ENCODE results near the gene ST3GAL6.

The ST3GAL6 gene

DNA sequence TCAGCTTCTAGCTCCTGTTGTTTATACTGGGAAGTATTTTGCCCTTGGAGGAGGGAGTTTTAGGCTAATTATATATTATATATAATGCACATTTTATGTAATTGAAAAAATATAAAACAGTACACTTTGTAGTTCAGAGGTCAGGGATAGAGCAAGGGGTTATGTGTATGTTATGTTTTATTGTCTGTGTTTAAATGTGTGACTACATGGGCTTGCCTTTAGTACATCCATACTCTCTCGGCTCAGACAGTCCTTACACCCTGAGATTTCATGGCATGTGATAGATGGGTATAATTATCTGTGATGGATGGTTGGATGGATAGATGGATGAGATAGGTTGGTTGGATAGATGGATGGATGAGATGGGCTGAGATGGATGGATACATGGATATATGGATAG, 17.4 kb upstream of the ST3GAL6 start:
- Histone ChIP-seq H3K4me3 (no peak overlapping the region), H3K27me3 (ENCODE audit: low read depth) (no peaks in the 10 kb centered on the region), H3K9me3 (no peaks in the 10 kb centered on the region), H3K4me1 (no peaks in the 10 kb centered on the region), H3K36me3 (replicated peaks) (no peaks in the 10 kb centered on the region)
- in situ Hi-C loops (cut with MboI; ENCODE audit: low sequenced_read_pairs), result no loop called here
- no peak for DNase-seq (ENCODE audit: low spot score in 2 of 2)

- H3K9me3 ChIP-seq, result no peaks in the 10 kb centered on the region
- no peaks in the 10 kb centered on the region for H3K36me3 ChIP-seq (replicated peaks)
- in situ Hi-C loops (cut with MboI; ENCODE audit: low sequenced_read_pairs), result no loop called here
- H3K27me3 ChIP-seq (ENCODE audit: low read depth), result no peaks in the 10 kb centered on the region
- H3K4me1 ChIP-seq, result no peaks in the 10 kb centered on the region
- no peak for DNase-seq (ENCODE audit: low spot score in 2 of 2)
- H3K4me3 ChIP-seq, result no peak overlapping the region
Measured at GRCh38 chr3:98746122-98746521, 17.0 kb upstream of the ST3GAL6 start.

DNA sequence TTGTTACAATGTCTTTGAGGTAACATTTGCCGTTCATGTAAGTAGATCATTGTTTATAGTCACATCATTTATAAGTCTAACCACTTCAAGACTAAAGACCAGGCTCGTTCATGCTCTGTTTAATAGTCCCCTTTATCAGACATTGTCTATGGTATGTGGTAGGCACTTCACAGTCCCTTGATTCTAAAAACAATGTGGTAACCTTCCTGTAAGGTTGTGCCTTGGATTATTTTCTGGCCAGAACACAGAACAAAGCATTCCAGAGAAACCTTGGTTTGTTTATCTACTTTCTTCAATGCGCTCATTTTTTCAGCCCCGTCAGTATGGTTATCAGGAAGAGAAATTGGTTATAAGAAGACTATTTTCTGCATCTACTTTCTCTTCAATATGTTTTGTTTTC, 16.3 kb upstream of the ST3GAL6 start:
- Histone ChIP-seq H3K4me1 (no peaks in the 10 kb centered on the region), H3K36me3 (replicated peaks) (no peaks in the 10 kb centered on the region), H3K4me3 (no peak overlapping the region), H3K27me3 (ENCODE audit: low read depth) (no peaks in the 10 kb centered on the region), H3K9me3 (no peaks in the 10 kb centered on the region)
- DNase-seq (ENCODE audit: low spot score in 2 of 2), result no peak
- in situ Hi-C loops (cut with MboI; ENCODE audit: low sequenced_read_pairs), result no loop called here

GRCh38 chr3:98750276-98750919, 12.7 kb upstream of the ST3GAL6 start:
- Histone ChIP-seq H3K36me3 (replicated peaks) (no peaks in the 10 kb centered on the region), H3K4me1 (no peaks in the 10 kb centered on the region), H3K9me3 (no peaks in the 10 kb centered on the region), H3K27me3 (ENCODE audit: low read depth) (no peaks in the 10 kb centered on the region), H3K4me3 (no peak overlapping the region)
- in situ Hi-C loops (cut with MboI; ENCODE audit: low sequenced_read_pairs), result no loop called here
- DNase-seq (ENCODE audit: low spot score in 2 of 2), result no peak

DNA sequence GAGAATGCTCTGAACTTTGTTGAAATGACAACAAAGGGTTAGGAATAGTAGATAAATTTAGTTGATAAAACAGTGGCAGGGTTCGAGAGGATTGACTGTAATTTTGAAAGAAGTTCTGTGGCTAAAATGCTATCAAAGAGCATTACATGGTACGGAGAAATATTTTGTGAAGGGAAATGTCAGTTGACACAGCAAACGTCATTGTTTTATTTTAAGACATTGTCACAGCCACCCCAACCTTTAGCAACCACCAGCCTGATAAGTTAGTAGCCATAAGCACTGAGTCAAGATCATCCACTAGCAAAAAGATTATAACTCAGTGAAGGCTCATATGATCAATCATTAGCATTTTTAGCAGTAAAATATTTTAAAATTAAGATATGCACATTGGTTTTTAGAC, 8.7 kb upstream of the ST3GAL6 start:
- Histone ChIP-seq H3K4me1 (no peaks in the 10 kb centered on the region), H3K9me3 (no peaks in the 10 kb centered on the region), H3K4me3 (no peak overlapping the region), H3K27me3 (ENCODE audit: low read depth) (no peaks in the 10 kb centered on the region), H3K36me3 (replicated peaks) (no peaks in the 10 kb centered on the region)
- no peak for DNase-seq (ENCODE audit: low spot score in 2 of 2)
- in situ Hi-C loops (cut with MboI; ENCODE audit: low sequenced_read_pairs), result no loop called here

- no peak for DNase-seq (ENCODE audit: low spot score in 2 of 2)
- H3K9me3 ChIP-seq, result no peaks in the 10 kb centered on the region
- no peaks in the 10 kb centered on the region for H3K27me3 ChIP-seq (ENCODE audit: low read depth)
- H3K4me3 ChIP-seq, result no peak overlapping the region
- no peaks in the 10 kb centered on the region for H3K36me3 ChIP-seq (replicated peaks)
- in situ Hi-C loops (cut with MboI; ENCODE audit: low sequenced_read_pairs), result no loop called here
- H3K4me1 ChIP-seq, result no peaks in the 10 kb centered on the region
Measured at GRCh38 chr3:98755601-98756000, 7.5 kb upstream of the ST3GAL6 start.

DNA sequence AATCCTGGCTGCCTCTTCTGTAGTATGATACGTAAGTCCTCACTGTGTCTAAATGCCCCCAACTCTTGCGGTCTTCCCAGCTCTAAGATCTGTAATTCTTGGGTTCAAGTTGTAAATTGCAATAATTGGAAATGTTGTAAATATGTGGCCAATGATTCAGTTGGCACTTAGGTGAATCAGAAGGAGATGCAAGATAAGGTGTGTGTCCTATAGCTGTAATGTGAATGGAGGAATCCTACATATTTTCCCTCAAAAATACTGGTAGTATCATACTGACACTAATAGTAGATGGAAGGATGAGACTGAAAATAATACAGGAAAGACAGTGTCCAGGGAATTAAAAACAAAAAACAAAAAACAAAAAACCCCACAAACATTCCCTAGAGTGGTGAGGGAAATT, 3.5 kb upstream of the ST3GAL6 start:
- Histone ChIP-seq H3K4me1 (peaks cover 3% of the 10 kb centered on the region; the same call in 1 of the 2 replicates), H3K4me3 (no peak overlapping the region), H3K36me3 (replicated peaks) (no peaks in the 10 kb centered on the region), H3K9me3 (no peaks in the 10 kb centered on the region), H3K27me3 (ENCODE audit: low read depth) (no peaks in the 10 kb centered on the region)
- in situ Hi-C loops (cut with MboI; ENCODE audit: low sequenced_read_pairs), result no loop called here
- no peak for DNase-seq (ENCODE audit: low spot score in 2 of 2)

- in situ Hi-C loops (cut with MboI; ENCODE audit: low sequenced_read_pairs), result no loop called here
Measured at GRCh38 chr3:98761643-98762229, 1.4 kb upstream of the ST3GAL6 start.

DNA sequence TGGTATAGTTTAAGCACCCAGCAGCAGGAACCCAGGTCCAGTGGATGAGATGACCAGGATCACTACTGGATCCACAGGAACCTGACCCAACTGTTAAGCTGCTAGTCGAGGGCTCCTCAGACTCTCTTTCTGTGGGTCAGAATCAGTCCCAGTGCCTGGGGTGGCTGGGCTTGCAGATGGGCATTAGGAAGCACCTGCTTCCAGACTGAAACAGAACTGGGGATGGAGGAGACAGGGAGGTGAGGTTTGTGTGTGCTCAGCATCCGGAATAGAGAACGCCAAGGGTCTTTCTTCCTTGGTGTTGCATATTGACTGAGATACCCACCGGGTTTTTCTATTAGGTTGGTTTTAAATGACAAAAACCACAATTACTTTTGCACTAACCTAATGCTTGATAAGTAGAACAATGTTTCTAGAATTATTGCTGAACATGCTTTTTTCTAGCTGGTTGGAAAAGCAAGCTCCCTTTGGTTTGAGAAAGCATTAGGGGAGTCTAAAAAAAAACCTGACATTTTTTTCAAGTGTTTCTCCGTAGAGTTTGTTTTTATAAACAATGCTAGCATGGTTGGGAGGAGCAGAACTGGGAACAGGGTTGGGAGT, 779 bp downstream of the ST3GAL6 start:
- in situ Hi-C loops (cut with MboI; ENCODE audit: low sequenced_read_pairs), result no loop called here
- H3K9me3 ChIP-seq, result no peaks in the 10 kb centered on the region
- H3K27me3 ChIP-seq (ENCODE audit: low read depth), result no peaks in the 10 kb centered on the region
- H3K4me3 ChIP-seq, result no peak overlapping the region
- no peak for DNase-seq (ENCODE audit: low spot score in 2 of 2)
- peaks cover 3% of the 10 kb centered on the region for H3K4me1 ChIP-seq
- H3K36me3 ChIP-seq (replicated peaks), result no peaks in the 10 kb centered on the region

More at GRCh38 chr3:98761643-98762229, 1.4 kb upstream of the ST3GAL6 start:
- peak in 1 of 2 experiments; percentile 20 for DNase-seq (ENCODE audit: low spot score in 2 of 2)
- peaks cover 3% of the 10 kb centered on the region for H3K4me1 ChIP-seq
- no peaks in the 10 kb centered on the region for H3K9me3 ChIP-seq
- no peaks in the 10 kb centered on the region for H3K36me3 ChIP-seq (replicated peaks)
- no peak overlapping the region for H3K4me3 ChIP-seq
- H3K27me3 ChIP-seq (ENCODE audit: low read depth), result no peaks in the 10 kb centered on the region

DNA sequence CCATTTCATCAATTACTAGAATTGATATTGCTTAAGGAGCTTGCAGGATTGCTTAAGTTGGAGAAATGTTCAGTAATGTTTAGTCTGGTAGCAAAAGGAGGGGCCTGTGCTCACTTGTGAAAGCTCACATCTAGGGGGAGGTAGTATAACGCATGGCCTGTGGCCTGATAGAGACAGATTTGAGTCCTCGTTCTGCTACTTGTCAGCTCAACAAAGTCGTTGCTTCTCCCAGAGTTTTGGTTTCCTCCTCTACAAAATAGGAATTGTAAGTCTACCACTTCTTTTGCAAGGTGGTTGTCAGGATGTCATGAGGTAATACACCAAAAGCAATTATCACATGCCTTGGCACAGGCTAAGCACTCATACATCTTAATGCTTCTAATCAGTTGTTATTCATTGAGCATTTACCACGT, 1.3 kb downstream of the ST3GAL6 start:
- Histone ChIP-seq H3K27me3 (ENCODE audit: low read depth) (no peaks in the 10 kb centered on the region), H3K4me3 (no peak overlapping the region), H3K36me3 (replicated peaks) (no peaks in the 10 kb centered on the region), H3K4me1 (peaks cover 3% of the 10 kb centered on the region), H3K9me3 (no peaks in the 10 kb centered on the region)
- in situ Hi-C loops (cut with MboI; ENCODE audit: low sequenced_read_pairs), result no loop called here
- DNase-seq (ENCODE audit: low spot score in 2 of 2), result no peak

DNA sequence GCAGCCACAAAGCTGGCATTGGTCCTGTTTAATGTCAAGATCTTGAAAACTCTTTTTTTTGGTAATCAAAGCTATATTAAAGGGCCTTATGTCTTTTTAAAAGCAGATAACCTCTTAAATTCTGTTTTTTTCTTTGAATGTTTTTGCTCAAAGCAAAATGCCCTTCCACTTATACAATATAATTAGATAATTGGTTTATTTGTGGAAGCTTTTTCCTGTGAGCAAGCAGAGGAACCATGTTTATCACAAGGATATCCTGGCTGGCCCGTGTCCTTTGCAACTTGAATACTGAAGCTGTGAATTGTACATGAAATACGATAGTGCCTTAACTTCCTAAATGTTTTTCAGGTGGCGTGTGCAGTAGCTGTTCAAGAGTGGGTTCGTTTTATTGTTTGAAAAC, 2.6 kb downstream of the ST3GAL6 start:
- H3K36me3 ChIP-seq (replicated peaks), result no peaks in the 10 kb centered on the region
- DNase-seq (ENCODE audit: low spot score in 2 of 2), result no peak
- in situ Hi-C loops (cut with MboI; ENCODE audit: low sequenced_read_pairs), result no loop called here
- no peaks in the 10 kb centered on the region for H3K27me3 ChIP-seq (ENCODE audit: low read depth)
- H3K4me1 ChIP-seq, result peaks cover 3% of the 10 kb centered on the region
- H3K9me3 ChIP-seq, result no peaks in the 10 kb centered on the region
- no peak overlapping the region for H3K4me3 ChIP-seq

DNA sequence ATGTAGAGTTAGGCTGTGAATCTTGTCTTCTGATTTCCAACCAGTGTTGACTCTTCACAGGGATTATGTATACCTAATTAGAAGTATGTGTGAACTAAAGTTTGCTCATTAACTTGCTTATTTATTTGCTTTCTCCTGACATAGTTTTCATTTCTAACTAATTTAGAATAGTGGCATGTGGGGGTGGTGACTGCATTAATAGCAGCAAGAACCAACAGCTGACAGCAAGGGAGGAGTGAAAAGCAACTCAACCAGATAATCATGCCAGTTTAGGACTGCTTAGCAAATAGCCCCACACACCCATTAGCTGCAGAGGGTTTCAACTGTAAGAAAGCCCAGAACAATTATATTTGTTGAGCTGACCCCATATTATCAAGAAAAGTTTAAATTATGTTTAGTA, 3.8 kb downstream of the ST3GAL6 start:
- Histone ChIP-seq H3K36me3 (replicated peaks) (no peaks in the 10 kb centered on the region), H3K4me3 (no peak overlapping the region), H3K4me1 (no peaks in the 10 kb centered on the region; the same call in none of the 2 replicates), H3K9me3 (no peaks in the 10 kb centered on the region), H3K27me3 (ENCODE audit: low read depth) (no peaks in the 10 kb centered on the region)
- DNase-seq (ENCODE audit: low spot score in 2 of 2), result no peak
- in situ Hi-C loops (cut with MboI; ENCODE audit: low sequenced_read_pairs), result no loop called here

GRCh38 chr3:98768961-98769360, 5.8 kb downstream of the ST3GAL6 start:
- in situ Hi-C loops (cut with MboI; ENCODE audit: low sequenced_read_pairs), result no loop called here
- Histone ChIP-seq H3K9me3 (no peaks in the 10 kb centered on the region), H3K36me3 (replicated peaks) (no peaks in the 10 kb centered on the region), H3K4me1 (no peaks in the 10 kb centered on the region; the same call in 1 of the 2 replicates), H3K4me3 (no peak overlapping the region), H3K27me3 (ENCODE audit: low read depth) (no peaks in the 10 kb centered on the region)
- DNase-seq (ENCODE audit: low spot score in 2 of 2), result no peak

- no peaks in the 10 kb centered on the region for H3K36me3 ChIP-seq (replicated peaks)
- no peak overlapping the region for H3K4me3 ChIP-seq
- in situ Hi-C loops (cut with MboI; ENCODE audit: low sequenced_read_pairs), result no loop called here
- DNase-seq (ENCODE audit: low spot score in 2 of 2), result no peak
- no peaks in the 10 kb centered on the region for H3K27me3 ChIP-seq (ENCODE audit: low read depth)
- H3K9me3 ChIP-seq, result no peaks in the 10 kb centered on the region
- no peaks in the 10 kb centered on the region; the same call in 1 of the 2 replicates for H3K4me1 ChIP-seq
Measured at GRCh38 chr3:98769448-98769847, 6.3 kb downstream of the ST3GAL6 start.

All from HAP-1 (cell line).